GM18909 (cell line): ENCODE data around the gene CREG2.

Experiments
- ATAC-seq: cut with Tn5 transposase; IDR thresholded peaks from one replicate; pipeline ENCODE4 v1.9.1; 2021; ENCODE audit warnings: mild to moderate bottlenecking; ENCODE audit not compliant: unreplicated experiment, poor library complexity

Gene CREG2, protein sequence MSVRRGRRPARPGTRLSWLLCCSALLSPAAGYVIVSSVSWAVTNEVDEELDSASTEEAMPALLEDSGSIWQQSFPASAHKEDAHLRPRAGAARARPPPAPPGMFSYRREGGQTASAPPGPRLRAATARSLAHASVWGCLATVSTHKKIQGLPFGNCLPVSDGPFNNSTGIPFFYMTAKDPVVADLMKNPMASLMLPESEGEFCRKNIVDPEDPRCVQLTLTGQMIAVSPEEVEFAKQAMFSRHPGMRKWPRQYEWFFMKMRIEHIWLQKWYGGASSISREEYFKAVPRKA

GRCh38 chr2:101387151-101387834 lies at the start of gene CREG2:
Gene CREG2 (minus strand): TSS chr2:101387503. CDS start chr2:101387457, 46 bp downstream.
- ATAC-seq: no peak

- no peak for ATAC-seq
These were observed 47.9 kb upstream of the CREG2 start for GRCh38 chr2:101435001-101435862.

DNA sequence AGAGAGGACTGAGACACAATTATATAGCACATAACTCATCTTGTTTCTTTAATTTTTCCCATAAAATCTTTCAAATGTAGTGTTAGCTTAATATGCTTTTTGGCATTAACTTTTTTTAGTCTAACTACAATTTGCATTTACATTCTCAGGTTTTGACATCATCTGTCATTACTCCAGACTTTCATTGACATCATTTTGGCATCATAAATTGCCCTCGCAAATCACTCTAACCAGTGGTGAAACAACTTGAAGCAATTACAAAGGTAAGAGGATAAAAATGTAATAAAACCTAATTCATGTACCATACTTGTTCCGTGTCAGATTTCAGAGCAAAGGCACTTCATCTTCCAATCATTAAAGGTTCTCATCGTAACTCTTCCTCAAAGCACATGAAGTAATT lies 46.2 kb upstream of the CREG2 start:
- ATAC-seq: no peak

DNA sequence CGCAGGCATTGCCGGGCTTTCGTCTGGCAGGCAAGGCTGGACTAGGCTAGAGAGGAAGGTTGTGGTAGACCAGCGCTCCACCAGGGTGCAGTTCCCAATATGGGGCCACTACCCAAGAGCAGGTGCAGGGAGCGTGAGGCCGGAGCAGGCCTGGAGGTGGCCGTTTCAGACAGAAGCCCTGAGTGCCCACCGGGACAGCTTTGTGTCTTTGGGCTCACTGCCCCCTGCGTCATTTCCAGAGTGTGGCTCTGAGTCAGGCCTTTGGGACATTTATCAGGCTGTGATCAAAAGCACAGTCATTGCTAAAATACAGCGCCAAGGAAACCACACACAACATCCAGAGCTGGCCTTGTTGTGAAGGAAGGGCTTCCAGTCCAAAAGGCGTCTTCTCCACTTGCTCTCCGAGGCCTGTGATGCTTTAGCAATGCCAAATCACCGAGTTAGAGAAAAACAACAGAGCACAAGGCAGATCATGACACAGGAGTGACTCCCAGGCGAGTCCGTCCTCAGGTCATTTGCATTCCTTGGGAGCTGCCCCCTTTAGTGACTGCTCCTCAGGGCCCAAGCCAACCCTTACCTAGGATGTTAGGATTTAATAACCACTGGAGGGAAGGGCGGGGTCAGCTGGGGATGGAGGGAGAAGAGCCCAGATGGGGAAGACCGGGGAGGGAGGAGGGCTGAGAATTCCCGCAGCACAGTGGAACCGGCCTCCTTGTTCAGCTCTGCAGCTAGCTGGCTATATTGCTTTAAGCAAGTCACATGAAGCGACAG lies 45.3 kb upstream of the CREG2 start:
- ATAC-seq: no peak

DNA sequence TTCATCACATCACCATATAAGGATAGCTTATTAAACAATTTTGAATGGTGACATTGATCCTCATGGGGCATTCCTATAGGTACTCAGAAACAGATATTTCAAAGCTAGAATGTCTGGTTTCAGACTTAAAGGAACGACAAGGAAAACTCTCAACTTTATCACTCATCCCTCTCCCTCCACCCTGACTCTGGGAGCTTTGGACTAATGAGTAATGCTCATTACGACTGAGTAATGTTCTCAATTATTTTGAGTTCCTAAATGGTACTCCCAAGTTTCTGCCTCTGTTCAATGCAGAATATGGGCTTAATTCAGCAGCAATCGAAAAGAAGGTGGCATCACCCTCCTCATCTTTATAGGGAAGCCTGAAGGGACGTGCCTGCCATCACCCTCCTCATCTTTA lies 44.2 kb upstream of the CREG2 start:
- ATAC-seq: no peak

DNA sequence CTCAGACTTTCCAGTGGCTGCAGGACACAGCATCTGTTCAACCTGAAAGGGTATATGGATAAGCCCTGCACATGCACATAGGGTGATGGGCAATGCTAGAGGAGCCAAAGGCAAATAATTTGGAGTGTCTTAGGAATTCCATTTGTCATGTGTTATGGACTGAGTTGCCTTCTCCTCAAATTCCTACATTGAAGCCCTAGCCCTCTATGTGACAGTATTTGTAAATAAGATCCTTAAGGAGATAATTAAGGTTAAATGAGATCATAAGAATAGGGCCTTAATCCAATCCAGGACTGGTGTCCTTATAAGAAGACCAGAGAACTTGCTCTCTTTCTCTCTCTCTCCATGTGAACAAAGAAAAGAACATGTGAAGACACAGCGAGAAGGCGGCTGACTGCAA lies 42.9 kb upstream of the CREG2 start:
- ATAC-seq: no peak

DNA sequence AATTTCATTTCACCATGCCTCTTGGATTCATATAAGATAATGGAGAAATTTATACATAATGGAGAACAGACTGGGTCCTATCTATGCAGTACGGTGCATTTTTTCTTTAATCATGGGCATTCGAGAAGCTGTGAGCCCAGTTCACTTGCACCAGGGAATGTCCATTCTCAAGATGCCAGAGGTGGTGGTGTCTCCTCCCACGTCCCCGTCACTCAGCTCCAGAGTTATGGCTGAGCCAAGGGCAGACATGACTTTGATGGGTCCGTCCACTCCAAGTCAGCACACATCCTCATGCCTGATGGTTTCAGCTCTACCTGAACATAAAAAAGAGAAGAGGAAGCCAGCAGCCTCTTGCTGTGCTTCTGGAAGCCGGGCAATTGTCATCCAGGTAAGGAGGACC lies 42.1 kb upstream of the CREG2 start:
- ATAC-seq: no peak

DNA sequence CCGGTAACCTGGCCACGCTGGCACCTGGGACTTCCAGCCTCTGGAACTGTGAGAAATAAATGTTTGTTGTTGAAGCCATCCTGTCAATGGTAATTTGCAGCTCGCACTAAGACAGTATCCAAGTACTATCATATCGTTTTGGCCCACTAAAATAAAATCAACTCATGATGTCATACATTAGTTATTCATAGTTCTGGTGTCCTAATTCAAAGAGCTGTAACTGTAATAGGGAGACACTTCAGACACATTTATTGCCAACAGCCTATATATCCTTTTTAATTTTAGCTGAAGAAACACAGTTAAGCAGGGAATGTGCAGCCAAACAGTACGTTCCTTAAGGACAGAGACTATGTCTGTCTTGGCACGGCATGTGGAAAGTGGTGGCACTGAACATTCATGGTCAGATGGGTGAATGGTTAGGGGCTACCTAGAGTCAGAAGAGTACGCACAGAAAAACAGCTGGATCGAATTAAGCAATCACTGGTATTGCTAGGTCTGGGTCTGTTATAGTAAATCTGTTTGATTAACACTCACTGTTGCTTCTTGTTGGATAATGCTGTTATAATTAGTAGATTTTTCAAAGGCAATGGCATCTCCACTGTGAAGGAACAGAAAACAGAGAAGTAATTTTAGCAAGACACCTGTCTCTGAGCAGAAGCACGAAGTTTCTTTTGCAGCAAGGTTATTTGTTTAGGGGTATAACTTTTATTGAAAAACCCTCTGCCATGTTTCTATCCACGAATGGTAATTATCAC lies 41.3 kb upstream of the CREG2 start:
- ATAC-seq: no peak

- no peak for ATAC-seq
These were observed 40.4 kb upstream of the CREG2 start for GRCh38 chr2:101427743-101428142.

DNA sequence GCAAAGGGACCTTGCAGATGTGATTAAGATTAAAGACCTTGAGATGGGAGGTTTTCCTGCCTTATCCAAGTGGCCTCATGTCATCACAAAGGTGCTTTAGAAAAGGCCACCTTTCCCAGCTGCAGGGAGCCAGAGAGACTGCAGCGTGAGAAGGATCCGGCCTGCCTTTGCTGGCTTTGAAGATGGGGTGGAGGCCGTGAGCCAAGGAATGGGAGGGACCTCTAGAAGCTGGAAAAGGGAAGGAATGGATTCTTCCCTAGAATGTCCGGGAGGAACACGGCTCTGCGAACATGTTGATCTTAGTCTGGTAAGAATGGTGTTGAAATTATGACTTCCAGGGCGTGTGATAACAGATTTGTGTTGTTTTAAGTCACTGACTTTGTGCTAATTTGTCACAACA lies 39.9 kb upstream of the CREG2 start:
- no peak for ATAC-seq

- no peak for ATAC-seq
These were observed 39.5 kb upstream of the CREG2 start for GRCh38 chr2:101426822-101427221.

DNA sequence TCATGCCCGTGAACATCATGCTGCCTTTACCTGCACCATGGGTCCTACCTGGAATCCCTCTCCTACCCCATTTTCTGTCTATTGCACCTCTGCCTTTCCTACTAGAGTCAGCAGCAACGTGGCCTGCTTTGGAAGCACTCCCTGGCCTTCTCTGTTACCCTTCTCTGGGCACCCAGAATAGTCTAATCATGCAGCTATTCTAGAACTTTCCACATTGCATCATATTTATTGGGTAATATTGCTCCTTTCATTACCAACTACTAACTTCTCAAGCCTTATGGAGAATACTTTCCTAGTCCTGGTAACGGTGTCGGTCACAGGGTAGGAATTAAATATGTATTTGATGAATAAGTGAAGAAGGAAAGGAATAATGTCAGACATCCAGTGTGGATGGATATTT lies 33.3 kb upstream of the CREG2 start:
- ATAC-seq: no peak

- ATAC-seq: no peak
These were observed 31.9 kb upstream of the CREG2 start for GRCh38 chr2:101419096-101419663.

GRCh38 chr2:101418460-101419095 lies 31.3 kb upstream of the CREG2 start:
- ATAC-seq: no peak

- no peak for ATAC-seq
These were observed 29.3 kb upstream of the CREG2 start for GRCh38 chr2:101416609-101417008.

DNA sequence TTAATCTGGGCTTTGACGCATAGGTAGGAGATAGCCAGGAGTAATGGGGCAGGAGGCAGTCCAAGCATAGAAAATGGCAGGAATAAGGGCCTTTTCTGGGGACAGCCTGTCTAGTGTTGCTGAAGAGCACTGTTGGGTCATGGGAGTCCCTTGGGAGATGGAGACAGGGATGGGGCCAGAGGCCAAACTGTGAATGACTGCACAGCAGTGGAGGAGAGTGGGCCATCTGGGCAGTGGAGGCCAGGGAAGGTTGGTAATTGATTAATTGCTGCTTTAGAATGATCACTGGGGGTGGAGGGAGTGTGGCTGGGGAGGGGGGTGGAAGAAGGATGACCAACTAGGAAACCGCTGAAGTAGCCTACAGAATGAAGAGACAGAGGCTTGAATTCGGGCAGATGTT lies 28.6 kb upstream of the CREG2 start:
- ATAC-seq: no peak

DNA sequence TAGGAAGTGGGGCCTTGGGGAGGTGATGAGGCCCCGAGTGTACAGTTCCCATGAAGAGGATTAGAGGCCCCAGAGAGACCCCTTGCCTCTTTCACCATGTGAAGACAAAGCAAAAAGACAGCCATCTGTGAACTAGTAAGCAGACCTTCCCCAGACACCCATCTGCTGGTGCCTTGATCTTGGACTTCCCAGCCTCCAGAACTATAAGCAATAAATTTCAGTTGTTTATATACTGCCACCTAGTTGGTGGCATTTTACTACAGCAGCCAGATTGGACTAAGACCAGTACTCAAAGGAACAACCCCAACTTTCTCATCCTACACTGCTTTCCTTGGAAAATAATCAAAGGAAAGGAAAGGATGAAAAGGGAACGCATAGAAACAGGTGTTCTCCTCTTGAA lies 27.9 kb upstream of the CREG2 start:
- no peak for ATAC-seq

- no peak for ATAC-seq
These were observed 24.9 kb upstream of the CREG2 start for GRCh38 chr2:101412092-101412694.

DNA sequence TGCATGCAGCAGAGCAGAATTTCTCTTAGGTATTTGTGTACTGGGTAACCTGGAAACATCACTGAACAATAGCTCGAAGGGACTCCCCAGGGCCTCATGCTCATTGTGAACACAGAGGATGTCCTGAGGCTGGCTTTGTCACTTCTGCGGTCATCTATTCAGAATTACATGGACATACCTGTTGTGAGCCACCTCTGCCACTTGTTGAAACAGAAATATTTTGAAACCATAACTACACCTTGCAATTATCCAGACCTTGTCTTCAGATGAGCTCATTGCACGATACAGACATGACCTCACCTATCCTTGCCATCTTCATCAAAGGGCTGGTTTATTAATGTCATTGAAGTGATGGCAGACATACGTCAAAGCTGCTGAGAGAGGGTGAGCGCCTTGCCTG lies 23.4 kb upstream of the CREG2 start:
- ATAC-seq: no peak
